BLaER1 treated with 17β-estradiol and CSF1 and Interleukin-3, amounts not matched to agents 10 nM and 100 nM (cell line): ENCODE results near the gene TMTC1.

Experiments
- H3K27ac ChIP-seq, 11 experiments: shearing (Covaris generic); formaldehyde crosslinking; 2 replicates each; pipeline ENCODE4 v1.8.1; 2022
- H3K27me3 ChIP-seq, 11 experiments: shearing (Covaris generic); formaldehyde crosslinking; 2 replicates each; pipeline ENCODE4 v1.8.1; 2022
- H3K36me3 ChIP-seq, 11 experiments: shearing (Covaris generic); formaldehyde crosslinking; 2 replicates each; pipeline ENCODE4 v1.8.1; 2022
- H3K4me1 ChIP-seq, 10 experiments: shearing (Covaris generic); formaldehyde crosslinking; 2 replicates each; pipeline ENCODE4 v1.8.1; 2022
- H3K4me2 ChIP-seq, 11 experiments: shearing (Covaris generic); formaldehyde crosslinking; 2 replicates each; pipeline ENCODE4 v1.8.1; 2022
- H3K4me3 ChIP-seq, 10 experiments: shearing (Covaris generic); formaldehyde crosslinking; 2 replicates each; pipeline ENCODE4 v1.8.1; 2022
- H3K9ac ChIP-seq, 11 experiments: shearing (Covaris generic); formaldehyde crosslinking; 2 replicates each; pipeline ENCODE4 v1.8.1; 2022
- H3K9me3 ChIP-seq, 11 experiments: shearing (Covaris generic); formaldehyde crosslinking; replicated peaks in 1 of 11; 2 replicates each; pipeline ENCODE4 v1.8.1; 2022
- H4K20me1 ChIP-seq, 11 experiments: shearing (Covaris generic); formaldehyde crosslinking; 2 replicates each; pipeline ENCODE4 v1.8.1; 2022
- Cebpa-rat ChIP-seq, 11 experiments: shearing (Covaris generic); IDR thresholded peaks; 2 replicates each; pipeline ENCODE4 v1.8.1; 2022

Gene TMTC1

DNA sequence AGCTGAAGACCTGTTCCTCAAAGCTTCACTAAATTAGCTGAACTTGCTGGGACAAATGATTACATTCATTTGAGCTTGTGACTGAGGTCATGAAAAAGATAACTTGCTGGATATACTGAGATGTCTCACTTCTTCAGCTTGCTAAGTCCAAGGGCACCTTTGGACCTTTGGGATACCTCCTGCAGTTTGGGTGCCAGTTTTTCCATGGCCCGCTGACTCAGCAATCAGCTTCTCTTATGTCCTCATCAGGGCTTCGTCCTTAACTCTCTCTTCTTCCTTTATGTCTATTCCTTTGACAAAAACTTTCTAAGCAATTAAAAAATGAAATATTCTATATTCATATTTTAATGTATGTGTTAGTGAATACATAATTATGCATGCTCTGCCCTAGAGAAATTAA is 331.9 kb downstream of the TMTC1 start:
- Histone ChIP-seq H3K4me1 (no peaks in the 10 kb centered on the region), H3K4me2 (no peak overlapping the region), H4K20me1 (no peaks in the 10 kb centered on the region), H3K9ac (no peak overlapping the region), H3K36me3 (no peaks in the 10 kb centered on the region), H3K9me3 (no peaks in the 10 kb centered on the region; a peak in 2 of 22 replicates), H3K27ac (no peak overlapping the region), H3K27me3 (no peaks in the 10 kb centered on the region), H3K4me3 (no peak overlapping the region)
- TF ChIP-seq Cebpa-rat (IDR thresholded peaks at IDR 0.05): no peak
